NCI-H2196 (cell line): ENCODE results near the gene IFNAR2.
"Not testable (repeated sequence)": the region's sequence is repeated elsewhere in the genome, so short reads cannot be mapped to it uniquely, and the experiment has no call there.

Experiments
- DNase-seq: peaks from one replicate; lab custom pipeline; 2025; ENCODE audit not compliant: unreplicated experiment; lab: John Stamatoyannopoulos, UW

The IFNAR2 gene

GRCh38 chr21:33241846-33242245, 12.1 kb downstream of the IFNAR2 start:
- DNase-seq: no peak

DNA sequence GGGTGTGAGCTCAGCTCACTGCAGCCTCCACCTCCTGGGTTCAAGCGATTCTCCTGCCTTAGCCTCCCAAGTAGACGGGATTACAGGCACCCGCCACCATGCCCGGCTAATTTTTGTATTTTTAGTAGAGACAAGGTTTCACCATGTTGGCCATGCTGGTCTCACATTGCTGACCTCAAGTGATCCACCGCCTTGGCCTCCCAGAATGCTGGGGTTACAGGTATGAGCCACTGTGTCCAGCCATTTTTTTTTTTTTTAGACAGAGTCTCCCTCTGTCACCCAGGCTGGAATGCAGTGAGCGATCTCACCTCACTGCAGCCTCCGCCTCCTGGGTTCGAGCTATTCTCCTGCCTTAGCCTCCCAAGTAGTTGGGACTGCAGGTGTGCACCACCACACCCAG, 13.1 kb downstream of the IFNAR2 start:
- not testable (repeated sequence) for DNase-seq

GRCh38 chr21:33244082-33244778, 14.5 kb downstream of the IFNAR2 start:
- no peak for DNase-seq

GRCh38 chr21:33244779-33245105, 15.0 kb downstream of the IFNAR2 start:
- no peak for DNase-seq

DNA sequence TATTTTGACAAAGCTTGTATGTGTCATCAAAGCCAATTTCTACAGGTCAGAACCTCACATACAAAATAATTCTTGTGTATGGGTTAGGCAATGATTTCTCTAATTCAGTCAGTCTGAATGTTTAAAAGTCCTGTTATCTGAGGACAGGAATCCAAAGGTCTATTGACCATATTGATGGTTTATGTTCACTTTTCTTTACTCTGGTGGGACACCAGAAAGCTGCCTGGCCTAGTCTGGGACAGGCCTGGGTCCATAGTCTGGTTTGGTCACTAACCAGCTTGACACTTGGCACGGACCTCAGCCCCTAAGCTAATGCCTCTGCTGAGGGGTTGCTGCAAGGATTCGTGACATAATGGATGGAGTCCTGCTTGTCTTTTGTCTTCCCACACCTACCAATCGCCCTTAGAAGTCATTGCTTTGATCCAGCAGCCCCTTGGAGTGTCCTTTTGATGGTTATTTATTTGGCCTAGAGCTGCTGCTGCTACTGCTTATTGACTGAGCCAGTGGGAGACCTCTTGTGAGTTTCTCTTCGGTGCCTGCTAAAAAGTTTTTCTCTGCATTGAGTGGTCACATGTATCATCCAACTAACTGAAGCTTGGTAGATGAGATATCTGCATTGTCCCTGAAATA, 15.7 kb downstream of the IFNAR2 start:
- DNase-seq: no peak

DNA sequence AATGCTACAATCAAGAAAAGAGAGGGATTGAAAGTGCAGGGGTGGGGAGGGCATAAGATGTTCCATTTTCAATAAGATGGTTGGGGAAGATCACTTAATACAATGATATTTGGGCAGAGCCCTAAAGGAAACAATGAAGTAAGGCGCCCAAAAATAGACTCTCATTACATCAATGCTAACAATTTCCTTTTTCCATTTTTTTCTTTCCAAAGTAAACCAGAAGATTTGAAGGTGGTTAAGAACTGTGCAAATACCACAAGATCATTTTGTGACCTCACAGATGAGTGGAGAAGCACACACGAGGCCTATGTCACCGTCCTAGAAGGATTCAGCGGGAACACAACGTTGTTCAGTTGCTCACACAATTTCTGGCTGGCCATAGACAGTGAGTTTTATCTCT, 16.8 kb downstream of the IFNAR2 start:
- no peak for DNase-seq

DNA sequence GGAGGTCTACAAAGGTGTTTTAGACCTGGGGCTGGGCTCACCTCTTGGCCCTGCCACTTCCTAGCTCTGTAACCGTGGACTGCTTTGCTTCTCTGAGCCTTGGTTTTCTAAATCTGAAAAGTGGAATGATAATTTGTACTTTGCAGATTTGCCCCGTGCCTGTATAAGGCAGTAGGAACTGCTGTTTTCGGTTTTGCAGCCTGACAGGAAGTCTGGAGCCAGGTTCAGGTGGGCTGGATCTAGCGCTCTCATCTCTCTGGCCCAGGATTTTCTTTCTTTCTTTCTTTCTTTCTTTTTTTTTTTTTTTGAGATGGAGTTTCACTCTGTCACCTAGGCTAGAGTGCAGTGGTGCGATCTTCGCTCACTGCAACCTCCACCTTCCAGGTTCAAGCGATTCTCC, 17.2 kb downstream of the IFNAR2 start:
- no peak for DNase-seq

DNA sequence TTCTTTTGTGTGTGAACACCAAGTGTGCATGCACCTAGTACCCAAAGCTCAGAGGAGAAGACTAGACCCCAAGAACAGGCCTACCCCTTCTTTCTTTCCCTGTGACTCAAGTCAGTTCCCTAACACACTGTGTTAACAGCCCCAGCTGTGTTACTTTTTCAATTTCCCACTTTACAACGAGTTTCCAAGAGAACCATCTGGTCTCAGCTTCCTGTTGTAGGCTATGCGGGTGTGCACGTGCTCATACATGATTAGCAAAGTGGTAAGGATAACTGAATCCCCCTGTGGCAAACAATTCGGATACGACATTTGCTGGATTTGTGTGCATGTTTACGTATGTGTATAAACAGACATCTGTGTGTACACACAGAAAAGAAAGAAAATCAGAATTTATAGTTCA, 17.9 kb downstream of the IFNAR2 start:
- DNase-seq: no peak

DNA sequence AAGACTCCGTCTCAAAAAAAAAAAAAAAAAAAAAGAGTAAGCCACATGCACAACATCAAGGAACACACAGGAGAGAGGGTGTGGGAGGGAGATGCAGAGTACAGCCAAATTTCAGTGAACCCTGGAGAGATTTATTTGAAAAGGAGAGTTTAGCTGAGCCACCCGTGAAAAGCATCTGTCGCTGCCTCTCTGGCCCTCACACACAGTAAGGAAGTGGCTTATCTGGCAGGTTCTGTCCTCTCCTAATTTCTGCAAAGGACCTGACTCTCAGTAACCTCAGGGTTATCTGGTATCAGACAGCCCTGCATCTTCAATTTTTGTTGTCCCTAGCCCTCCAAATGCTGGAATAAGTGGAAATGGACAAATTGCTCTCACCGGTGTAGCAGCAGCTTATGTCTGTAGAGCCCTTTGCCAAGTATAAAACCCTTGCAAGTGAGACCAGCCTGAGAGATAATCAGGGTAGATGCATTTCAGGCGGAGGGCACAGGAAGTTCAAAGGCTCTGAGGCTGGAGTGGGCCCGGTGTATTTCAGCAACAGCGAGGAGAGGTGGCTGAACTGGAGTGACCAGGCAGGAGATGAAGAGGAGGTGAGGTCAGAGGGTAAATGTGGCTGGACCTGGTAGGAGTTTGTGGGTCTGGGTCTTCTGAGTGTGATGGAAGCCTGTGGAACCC, 19.7 kb downstream of the IFNAR2 start:
- no peak for DNase-seq

GRCh38 chr21:33251119-33251518, 21.4 kb downstream of the IFNAR2 start:
- DNase-seq: no peak

DNA sequence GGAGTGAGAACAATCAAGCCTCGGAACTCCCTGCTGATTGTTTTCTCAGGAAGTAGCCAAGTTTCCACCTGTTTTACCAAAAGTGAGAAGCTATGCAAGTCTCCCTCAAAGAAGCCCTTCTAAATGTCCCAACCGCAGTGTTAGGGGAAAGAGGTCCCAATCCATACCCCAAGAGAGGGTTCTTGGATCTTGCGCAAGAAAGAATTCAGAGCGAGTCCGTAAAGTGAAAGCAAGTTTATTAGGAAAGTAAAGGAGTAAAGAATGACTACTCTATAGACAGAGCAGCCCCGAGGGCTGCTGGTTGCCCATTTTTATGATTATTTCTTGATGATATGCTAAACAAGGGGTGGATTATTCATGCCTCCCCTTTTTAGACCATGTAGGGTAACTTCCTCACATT, 23.6 kb downstream of the IFNAR2 start:
- not testable (repeated sequence) for DNase-seq

DNA sequence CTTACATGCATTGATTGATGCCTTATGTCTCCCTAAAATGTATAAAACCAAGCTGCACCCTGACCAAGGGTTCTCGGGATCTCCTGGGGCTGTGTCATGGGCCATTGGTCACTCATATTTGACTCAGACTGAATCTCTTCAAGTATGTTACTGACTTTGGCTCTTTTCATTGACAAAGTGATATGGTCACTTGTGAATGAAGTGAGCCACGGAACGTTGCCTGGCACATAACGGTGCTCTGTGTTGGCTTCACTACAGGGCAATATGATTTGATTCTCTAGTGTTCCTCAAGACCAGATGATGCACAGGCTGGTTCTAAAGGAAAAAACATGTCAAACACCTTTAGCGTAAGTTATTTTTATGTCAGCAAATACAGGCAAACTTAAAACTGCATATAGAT, 25.0 kb downstream of the IFNAR2 start:
- DNase-seq: no peak

DNA sequence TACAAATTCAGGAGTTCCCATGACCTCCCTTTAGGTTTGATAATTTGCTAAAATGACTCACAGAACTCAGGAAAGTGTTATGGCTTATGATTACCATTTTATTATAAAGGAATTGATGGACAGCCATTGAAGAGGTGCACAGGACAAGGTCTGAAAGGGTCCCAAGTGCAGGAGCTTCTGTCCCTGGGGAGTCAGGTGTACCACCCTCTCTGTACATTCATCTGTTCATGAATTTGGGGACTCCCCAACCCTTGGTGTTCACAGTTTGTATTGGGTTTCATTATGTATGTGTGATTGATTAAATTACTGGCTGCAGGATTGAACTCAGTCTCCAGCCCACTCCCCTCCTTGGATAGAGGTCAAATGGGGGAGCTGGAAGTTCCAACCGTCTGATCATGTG, 25.7 kb downstream of the IFNAR2 start:
- no peak for DNase-seq

- no peak for DNase-seq
Measured at GRCh38 chr21:33256019-33256418, 26.3 kb downstream of the IFNAR2 start.

- no peak for DNase-seq
Measured at GRCh38 chr21:33257094-33257803, 27.5 kb downstream of the IFNAR2 start.

DNA sequence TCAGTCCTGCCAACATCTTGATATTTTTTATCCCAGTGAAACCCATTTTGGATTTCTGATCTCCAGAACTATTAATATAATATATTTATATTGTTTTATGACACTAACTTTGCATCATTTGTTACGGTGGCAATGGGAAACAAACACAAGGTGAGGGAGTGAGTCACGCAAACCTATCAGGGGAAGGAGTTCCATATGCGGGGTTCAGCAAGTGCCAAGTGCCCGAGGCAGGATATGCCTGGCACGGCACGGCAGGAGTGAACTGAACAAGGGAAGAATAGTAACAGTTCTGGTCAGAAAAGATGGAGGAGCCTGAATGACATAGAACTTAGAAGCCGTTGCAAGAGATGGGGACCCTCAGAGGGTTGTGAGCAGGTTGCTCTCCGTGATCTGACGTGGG, 28.7 kb downstream of the IFNAR2 start:
- no peak for DNase-seq

DNA sequence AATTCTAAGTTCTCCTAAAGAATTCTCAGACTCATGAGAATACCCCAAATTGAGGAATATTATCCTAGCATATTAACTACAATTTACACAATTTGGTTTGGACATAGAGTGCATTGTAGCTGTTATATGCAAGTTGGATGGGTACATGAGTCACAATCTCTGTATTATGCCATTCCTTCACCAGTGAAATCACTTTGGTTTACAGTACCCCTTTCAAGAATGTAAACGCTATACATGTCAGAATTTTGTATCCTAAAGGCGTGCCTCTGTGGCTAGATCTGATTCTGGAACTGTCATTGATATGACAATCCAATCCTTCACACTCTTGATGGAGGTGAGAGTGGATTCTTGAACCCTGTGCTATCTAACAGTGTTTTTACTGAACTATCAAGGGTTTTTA, 29.7 kb downstream of the IFNAR2 start:
- no peak for DNase-seq

- DNase-seq: no peak
Measured at GRCh38 chr21:33259995-33260394, 30.3 kb downstream of the IFNAR2 start.

DNA sequence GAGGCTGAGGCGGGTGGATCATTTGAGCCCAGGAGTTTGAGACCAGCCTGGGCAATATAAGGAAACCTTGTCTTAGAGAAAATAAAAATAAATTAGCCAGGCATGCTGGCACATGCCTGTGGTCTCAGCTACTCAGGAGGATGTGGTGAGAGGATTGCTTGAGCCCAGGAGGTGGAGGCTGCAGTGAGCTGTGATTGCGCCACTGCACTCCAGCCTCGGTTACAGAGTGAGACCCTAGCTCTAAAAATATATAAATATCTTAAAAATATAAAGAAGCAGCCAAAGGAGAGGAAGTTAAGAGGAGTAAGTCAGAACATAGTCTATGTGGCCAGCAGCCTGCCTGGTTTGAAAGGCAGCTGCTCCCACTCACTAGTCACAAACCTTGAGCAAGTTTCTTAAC, 31.9 kb downstream of the IFNAR2 start:
- DNase-seq: no peak

DNA sequence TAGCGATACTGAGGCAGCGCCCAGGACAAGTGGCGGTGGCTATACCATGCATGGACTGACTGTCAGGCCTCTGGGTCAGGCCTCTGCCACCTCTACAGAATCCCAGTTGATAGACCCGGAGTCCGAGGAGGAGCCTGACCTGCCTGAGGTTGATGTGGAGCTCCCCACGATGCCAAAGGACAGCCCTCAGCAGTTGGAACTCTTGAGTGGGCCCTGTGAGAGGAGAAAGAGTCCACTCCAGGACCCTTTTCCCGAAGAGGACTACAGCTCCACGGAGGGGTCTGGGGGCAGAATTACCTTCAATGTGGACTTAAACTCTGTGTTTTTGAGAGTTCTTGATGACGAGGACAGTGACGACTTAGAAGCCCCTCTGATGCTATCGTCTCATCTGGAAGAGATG, 33.2 kb downstream of the IFNAR2 start:
- no peak for DNase-seq

- DNase-seq: no peak
Measured at GRCh38 chr21:33264561-33264960, 34.8 kb downstream of the IFNAR2 start.

- DNase-seq: no peak
Measured at GRCh38 chr21:33265664-33266049, 35.9 kb downstream of the IFNAR2 start.
